Activated T-helper 1 cell treated with Interleukin-2 at 50 U/mL for 16 hours (primary cell): Measurements from ENCODE around the gene TGFB1.
A peak's percentile ranks its signal among the peaks of the same experiment; 100 is the strongest.
"Not testable (repeated sequence)": the region's sequence is repeated elsewhere in the genome, so short reads cannot be mapped to it uniquely, and the experiment has no call there.

Experiments used
- DNase-seq: peaks from one replicate; pipeline ENCODE4 v3.0.0-alpha.2; 2020; ENCODE audit warnings: low read depth

TGFB1 gene

GRCh38 chr19:41369769-41370168 lies 16.0 kb upstream of the TGFB1 start:
- DNase-seq = no peak

GRCh38 chr19:41367848-41368301 lies 14.2 kb upstream of the TGFB1 start:
- DNase-seq = no peak

DNA sequence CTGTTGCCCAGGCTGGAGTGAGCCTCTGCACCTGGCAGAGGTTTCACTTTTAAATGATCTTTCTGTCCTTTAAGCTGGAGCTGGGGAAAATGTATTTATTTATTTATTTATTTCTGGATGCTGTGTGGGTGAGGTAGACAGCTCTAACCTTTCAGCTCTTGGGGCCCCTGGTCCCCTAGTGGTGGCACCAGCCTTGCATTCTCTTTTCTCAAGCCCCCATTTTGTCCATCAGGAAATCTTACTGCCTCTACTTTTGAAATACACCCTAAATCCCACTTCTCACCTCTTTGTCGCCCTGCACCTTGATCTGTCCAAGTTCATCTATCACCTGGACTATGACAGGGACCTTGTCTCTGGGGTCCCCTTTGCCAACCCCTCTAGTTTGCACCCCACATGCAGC lies 12.4 kb upstream of the TGFB1 start:
- no peak for DNase-seq

DNA sequence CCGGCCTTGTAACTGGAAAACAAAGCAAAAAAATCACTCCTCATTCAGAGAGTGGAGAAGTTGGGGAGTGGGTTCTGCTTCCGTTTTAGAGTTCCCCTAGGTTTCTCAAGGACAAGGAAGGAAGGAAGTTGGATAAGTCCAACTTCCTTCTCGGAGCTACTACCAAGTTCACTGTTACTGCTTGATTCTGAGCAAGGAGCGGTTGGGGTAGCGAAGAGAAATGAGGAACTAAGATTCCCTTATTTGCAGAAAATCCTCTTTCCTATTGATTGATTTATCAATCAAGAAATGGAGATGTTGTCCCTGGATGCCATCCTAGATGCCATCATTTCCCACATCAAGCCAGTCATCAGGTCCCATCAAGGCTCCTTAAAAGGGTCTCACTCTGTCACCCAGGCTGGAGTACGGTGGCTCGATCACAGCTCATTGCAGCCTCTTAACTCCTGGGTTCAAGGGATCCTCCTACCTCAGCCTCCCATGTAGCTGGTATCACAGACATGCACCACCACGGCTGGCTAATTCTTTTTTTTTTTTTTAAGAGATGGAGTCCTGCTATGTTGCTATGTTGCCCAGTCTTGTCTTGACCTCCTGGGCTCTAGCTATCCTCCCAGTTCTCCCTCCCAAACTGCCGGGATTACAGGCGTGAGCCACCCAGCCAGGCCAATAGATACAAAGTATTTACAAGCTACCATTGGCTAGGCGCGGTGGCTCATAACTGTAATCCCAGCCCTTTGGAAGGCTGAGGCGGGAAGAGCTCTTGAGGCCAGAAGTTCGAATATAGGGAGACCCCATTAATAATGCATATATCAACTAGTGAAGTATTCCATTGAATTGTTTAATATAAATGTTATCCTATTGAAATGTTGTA lies 11.0 kb upstream of the TGFB1 start:
- DNase-seq = no peak

GRCh38 chr19:41363753-41364523 lies 10.2 kb upstream of the TGFB1 start, which contains the start of gene B9D2:
B9D2 (minus strand) TSS chr19:41364149; CDS start chr19:41363519, 630 bp downstream.
- DNase-seq = peak; percentile 96

- DNase-seq = no peak
Observed at GRCh38 chr19:41363371-41363752, 9.6 kb upstream of the TGFB1 start.

GRCh38 chr19:41362143-41362847 lies 8.6 kb upstream of the TGFB1 start:
- no peak for DNase-seq

GRCh38 chr19:41359741-41360140 lies 6.0 kb upstream of the TGFB1 start:
- DNase-seq = no peak

DNA sequence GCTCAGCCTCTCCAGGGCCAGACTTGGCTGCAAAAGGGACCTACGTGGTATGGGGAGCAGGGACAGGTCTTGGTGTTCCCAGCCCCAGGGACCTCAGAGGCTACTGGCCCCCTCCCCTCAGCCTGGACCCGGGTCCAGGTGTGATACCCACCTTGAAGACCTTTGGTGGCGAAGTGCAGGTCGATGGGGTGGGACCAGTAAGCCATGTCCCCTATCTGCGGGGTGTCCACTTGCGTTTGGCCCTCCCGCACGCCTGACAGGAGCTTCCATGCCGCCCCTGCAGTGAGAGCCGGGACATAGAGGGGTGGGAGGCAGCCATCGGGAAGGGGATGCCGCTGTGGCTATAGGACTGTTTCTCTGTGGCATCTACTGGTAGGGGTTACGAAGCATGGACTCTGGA lies 4.0 kb upstream of the TGFB1 start:
- no peak for DNase-seq

DNA sequence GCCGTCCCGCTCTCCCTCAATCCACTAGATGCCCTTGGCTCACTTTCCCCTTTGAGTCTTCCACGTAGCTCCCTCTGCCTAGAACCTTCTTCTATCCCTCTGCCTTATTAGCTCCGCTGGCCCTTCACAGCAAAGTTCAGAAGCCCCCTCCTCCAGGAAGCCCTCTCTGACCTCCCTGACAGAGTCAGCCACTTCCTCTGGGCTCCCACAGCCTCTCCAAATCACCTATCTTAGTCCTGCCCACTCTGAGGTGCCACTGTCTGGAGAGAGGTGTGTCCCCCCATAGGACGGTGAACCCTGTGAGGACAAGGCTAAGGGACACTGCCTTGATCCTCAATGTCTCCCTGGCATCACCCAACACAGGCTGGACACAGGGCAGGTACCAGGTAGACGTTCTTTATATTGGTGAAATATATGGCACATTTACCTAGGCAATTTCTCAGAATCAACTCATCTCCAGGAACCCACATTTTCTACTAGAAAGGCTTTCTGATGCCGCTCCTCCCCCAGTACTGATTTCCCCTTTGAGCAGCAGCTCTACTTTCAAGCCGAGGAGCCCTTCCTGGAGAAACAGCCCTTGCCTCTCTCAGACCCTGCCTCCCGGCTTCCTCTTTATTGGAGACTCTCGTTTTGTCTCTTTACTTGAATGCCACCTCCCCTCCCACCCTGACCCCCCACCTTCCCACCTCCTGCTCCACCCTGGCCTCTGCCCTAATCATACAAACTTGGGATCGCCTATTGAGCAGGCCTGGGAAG lies 3.4 kb upstream of the TGFB1 start:
- DNase-seq = no peak

GRCh38 chr19:41355802-41356201 lies 2.1 kb upstream of the TGFB1 start:
- no peak for DNase-seq

DNA sequence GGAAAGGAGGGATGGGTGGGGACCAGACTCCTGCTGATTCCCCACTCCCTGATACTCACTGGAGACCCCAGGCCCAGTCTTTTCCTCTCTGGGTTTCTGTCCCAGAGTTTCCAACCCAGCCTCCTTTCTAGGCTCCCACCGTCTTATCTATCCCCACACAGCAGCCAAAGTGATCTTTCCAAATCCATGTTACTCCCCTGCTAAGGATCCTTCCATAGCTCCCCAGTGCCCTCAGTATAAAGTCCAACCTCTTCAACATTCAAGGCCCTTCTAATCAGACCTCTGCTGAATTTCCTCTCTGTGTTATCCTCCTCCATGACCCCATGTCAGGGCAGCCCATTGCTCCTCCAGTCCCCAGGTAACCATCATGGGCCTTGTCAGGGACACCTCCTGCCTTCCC lies 1.3 kb upstream of the TGFB1 start:
- DNase-seq = no peak

GRCh38 chr19:41354343-41354953 lies 726 bp upstream of the TGFB1 start:
- DNase-seq = no peak

- DNase-seq = peak; percentile 69
Observed at GRCh38 chr19:41352609-41353465, 885 bp downstream of the TGFB1 start.

- DNase-seq = no peak
Observed at GRCh38 chr19:41352279-41352608, 1.5 kb downstream of the TGFB1 start.

DNA sequence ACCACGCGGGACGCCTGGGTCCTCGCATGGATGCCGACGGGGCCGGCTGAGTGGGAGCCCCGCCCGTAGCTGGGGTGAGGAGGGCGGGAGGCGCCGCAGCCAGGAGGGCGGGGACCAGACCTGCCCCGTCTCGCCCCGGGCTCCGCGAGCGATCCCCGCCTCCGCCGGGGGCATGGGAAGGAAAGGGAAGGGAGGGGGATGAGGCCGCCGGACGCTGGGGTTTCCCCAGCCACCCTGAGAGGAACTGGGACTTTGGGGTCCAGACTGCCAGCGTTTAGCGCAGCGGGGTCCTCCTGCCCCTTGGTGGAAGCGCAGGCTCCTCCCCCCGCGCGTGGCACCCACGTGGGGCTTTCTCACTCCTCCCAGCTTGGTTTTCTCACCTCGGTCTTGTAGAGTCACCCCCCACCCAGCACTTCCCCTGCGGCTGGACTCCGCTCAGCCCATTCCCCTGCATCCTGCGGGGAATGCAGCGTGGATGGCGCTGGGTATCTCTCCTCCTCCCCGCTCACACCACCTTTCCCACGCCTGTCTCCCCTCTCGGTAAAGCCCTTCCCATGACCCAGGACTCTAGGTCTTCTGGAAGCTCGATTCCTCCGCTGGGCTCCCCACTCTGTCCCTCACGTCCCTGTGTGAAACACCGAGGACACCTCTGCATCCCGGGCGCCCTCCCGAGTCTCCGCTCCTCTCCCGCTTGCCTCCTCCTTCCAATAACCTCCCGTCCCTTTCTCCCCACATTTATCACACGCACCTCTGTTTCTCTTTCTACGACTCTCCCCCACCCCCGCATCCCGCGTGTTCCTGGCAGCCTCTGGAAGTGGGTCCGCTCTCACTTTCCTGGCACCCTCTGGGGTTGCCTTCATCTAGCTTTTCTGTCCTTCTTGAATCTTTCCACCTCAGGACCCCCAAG lies 2.1 kb downstream of the TGFB1 start:
- peak; percentile 72 for DNase-seq

DNA sequence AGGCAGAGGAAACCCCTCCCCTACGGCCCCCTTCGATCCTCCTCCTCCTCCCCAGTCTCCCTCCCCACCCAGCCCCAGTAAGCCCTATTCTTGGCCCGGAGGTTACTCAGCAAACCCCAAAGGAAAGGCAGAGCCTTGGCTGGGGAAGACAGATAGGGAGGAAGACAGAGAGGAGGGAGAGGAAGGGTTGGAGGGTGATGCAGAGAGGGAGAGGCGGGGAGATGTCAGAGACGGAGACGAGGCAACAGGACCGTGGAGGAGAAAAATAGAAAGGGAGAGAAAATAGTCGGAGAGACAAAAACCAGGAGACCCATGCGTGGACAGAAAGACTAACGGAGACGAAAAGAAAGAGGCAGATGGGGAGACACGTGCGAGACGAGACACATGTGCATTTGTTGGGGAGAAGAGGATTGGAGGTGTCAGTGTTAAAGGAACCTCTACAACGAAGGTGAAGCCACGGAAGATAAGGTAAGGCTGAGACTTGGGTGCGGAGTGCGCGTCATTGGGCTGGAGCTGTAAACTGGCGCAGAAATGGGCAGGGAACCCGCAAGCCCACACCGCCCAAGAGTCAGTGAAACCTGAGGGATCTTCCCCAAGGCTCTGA lies 2.9 kb downstream of the TGFB1 start:
- DNase-seq = no peak

GRCh38 chr19:41346916-41347315 lies 6.8 kb downstream of the TGFB1 start:
- not testable (repeated sequence) for DNase-seq

DNA sequence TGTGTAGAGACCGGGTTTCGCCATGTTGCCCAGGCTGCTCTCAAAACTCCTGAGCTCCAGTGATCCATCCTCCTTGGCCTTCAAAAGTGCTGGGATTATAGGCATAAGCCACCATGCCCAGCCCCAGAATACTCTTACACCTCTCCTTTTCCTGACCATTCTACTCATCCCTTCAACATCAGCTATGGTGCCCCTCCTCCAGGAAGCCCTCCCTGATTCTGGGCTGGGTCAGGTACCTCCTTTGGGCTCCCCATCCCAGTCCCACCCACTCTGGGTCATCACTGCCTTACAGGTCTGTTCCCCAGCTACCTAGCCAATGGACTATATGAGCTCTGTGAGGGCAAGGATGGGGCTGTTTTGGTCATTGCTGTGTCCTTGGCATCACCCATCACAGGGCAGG lies 9.6 kb downstream of the TGFB1 start:
- no peak for DNase-seq
